GM03348 (cell line): ENCODE data around the gene FBXO44.

Source experiments
- DNase-seq: peaks from one replicate; pipeline ENCODE4 v3.0.0; 2012; ENCODE audit warnings: low spot score

The FBXO44 gene

GRCh38 chr1:11659748-11660147 lies 5.1 kb downstream of the FBXO44 start:
- DNase-seq: no peak

GRCh38 chr1:11661103-11661502 lies 6.4 kb downstream of the FBXO44 start:
- DNase-seq: no peak

GRCh38 chr1:11664336-11665065 lies 9.8 kb downstream of the FBXO44 start:
- peak; percentile 70 for DNase-seq

- DNase-seq: no peak
Measured at GRCh38 chr1:11668516-11668915, 13.8 kb downstream of the FBXO44 start.

GRCh38 chr1:11670747-11671146 lies 16.1 kb downstream of the FBXO44 start:
- DNase-seq: no peak

- DNase-seq: no peak
Measured at GRCh38 chr1:11671205-11671543, 16.5 kb downstream of the FBXO44 start.

GRCh38 chr1:11671544-11672286 lies 17.0 kb downstream of the FBXO44 start:
- DNase-seq: no peak

- no peak for DNase-seq
Measured at GRCh38 chr1:11673089-11673769, 18.6 kb downstream of the FBXO44 start.

- no peak for DNase-seq
Measured at GRCh38 chr1:11674488-11674887, 19.8 kb downstream of the FBXO44 start.

- DNase-seq: no peak
Measured at GRCh38 chr1:11675325-11675724, 20.6 kb downstream of the FBXO44 start.

GRCh38 chr1:11676386-11677103 lies 21.9 kb downstream of the FBXO44 start:
- no peak for DNase-seq

- DNase-seq: no peak
Measured at GRCh38 chr1:11678442-11678841, 23.8 kb downstream of the FBXO44 start.

- no peak for DNase-seq
Measured at GRCh38 chr1:11680270-11681070, 25.8 kb downstream of the FBXO44 start.

- peak; percentile 98 for DNase-seq
Measured at GRCh38 chr1:11681071-11681771, 26.5 kb downstream of the FBXO44 start, which contains the start of gene MAD2L2. Gene MAD2L2, minus strand, starts transcription at chr1:11681148. Its CDS starts 547 bp downstream, at chr1:11680601.

GRCh38 chr1:11682287-11682771 lies 27.7 kb downstream of the FBXO44 start:
- DNase-seq: no peak

- no peak for DNase-seq
Measured at GRCh38 chr1:11682799-11683198, 28.1 kb downstream of the FBXO44 start.

GRCh38 chr1:11684070-11684469 lies 29.4 kb downstream of the FBXO44 start:
- DNase-seq: no peak

- no peak for DNase-seq
Measured at GRCh38 chr1:11685210-11685752, 30.6 kb downstream of the FBXO44 start.

- DNase-seq: no peak
Measured at GRCh38 chr1:11688506-11688905, 33.8 kb downstream of the FBXO44 start.
